Activated B cell treated with CpG ODN at 0.5 μM for 24 hours (primary cell): Measurements from ENCODE around the gene SCGB1A1. TPM values are rescaled to one million over a fixed set of nuclear protein-coding genes. Genes with fewer than 3 reads are reported as not detected.

Experiments
- ATAC-seq: fragments of 200-7000 bp; cut with Tn5 transposase; one replicate; pipeline ENCODE4 v1.10.0; 2021; ENCODE audit warnings: low read depth, mild to moderate bottlenecking, moderate library complexity
- CTCF ChIA-PET: fragments of 350-600 bp; sonication (Branson Sonifier 250); formaldehyde crosslinking; loops from one replicate; lab custom pipeline; 2021; ENCODE audit warnings: antibody characterized with exemption; lab: Charles Lee
- POLR2A ChIA-PET: fragments of 350-600 bp; sonication (Branson Sonifier 250); formaldehyde crosslinking; loops from one replicate; lab custom pipeline; 2021; ENCODE audit warnings: antibody characterized with exemption; lab: Charles Lee
- DNase-seq: peaks from one replicate; pipeline ENCODE4 v3.0.0; 2022
- H3K27ac Mint-ChIP-seq: one replicate; pipeline ENCODE4 v1.8.0; 2020; ENCODE audit warnings: mixed read lengths
- H3K27me3 Mint-ChIP-seq: one replicate; pipeline ENCODE4 v1.8.0; 2021; ENCODE audit warnings: mixed read lengths
- H3K36me3 Mint-ChIP-seq: one replicate; pipeline ENCODE4 v1.8.0; 2021; ENCODE audit warnings: low read depth, mixed read lengths
- H3K4me1 Mint-ChIP-seq: one replicate; pipeline ENCODE4 v1.8.0; 2021; ENCODE audit warnings: mixed read lengths
- H3K4me3 Mint-ChIP-seq: one replicate; pipeline ENCODE4 v1.8.0; 2020; ENCODE audit warnings: mild to moderate bottlenecking, mixed read lengths
- H3K9me3 Mint-ChIP-seq: one replicate; pipeline ENCODE4 v1.8.0; 2020; ENCODE audit warnings: mixed read lengths
- intact Hi-C: fragments of 100-400 bp; cut with micrococcal nuclease; formaldehyde crosslinking; loops from one replicate; pipeline ENCODE4 v1.15.1; 2024
- total RNA-seq: library from RNA; stranded (reverse); gene quantifications from 2 replicates; pipeline ENCODE4 v1.2.3, GENCODE V29; 2022
- TF ChIP-seq, protein P1 (sequence below): fragments of 200-600 bp; IDR thresholded peaks from one replicate; pipeline ENCODE4 v1.8.0; 2022; ENCODE audit warnings: antibody characterized with exemption, mild to moderate bottlenecking

SCGB1A1 gene
- total RNA-seq, 1 donor from 2014 or later = not detected

DNA sequence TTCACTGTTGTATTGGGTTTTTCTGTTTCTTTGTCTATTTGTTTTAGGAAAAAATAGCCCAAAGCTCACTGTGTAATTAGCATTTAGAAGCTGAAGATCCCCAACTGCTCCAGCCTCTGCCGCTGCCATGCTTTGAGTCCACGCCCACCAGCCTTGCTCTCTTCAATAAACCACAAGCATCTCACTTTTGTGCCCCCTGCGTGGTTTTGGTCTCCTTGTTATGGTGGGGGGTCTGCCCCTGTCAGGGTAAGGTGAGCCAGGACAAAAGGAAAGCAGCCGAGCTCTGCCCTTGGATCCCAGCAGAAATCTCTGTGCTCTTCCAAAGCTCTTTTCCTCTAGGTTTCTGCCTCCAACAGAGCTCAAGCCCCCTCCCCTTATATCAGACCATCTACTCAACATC is 4.2 kb downstream of the SCGB1A1 start:
- TF ChIP-seq, protein P1, sequence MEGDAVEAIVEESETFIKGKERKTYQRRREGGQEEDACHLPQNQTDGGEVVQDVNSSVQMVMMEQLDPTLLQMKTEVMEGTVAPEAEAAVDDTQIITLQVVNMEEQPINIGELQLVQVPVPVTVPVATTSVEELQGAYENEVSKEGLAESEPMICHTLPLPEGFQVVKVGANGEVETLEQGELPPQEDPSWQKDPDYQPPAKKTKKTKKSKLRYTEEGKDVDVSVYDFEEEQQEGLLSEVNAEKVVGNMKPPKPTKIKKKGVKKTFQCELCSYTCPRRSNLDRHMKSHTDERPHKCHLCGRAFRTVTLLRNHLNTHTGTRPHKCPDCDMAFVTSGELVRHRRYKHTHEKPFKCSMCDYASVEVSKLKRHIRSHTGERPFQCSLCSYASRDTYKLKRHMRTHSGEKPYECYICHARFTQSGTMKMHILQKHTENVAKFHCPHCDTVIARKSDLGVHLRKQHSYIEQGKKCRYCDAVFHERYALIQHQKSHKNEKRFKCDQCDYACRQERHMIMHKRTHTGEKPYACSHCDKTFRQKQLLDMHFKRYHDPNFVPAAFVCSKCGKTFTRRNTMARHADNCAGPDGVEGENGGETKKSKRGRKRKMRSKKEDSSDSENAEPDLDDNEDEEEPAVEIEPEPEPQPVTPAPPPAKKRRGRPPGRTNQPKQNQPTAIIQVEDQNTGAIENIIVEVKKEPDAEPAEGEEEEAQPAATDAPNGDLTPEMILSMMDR = no peak
- peaks cover 13% of the 10 kb centered on the region for H3K4me1 Mint-ChIP-seq
- DNase-seq (no peak), ATAC-seq (no peak)
- no peak overlapping the region for H3K4me3 Mint-ChIP-seq
- intact Hi-C loops = loop anchor here (10.0 kb wide), 1 partner anchor 342 kb away; the partner anchor contains the start of gene POLR2G
- no peaks in the 10 kb centered on the region for H3K9me3 Mint-ChIP-seq
- H3K36me3 Mint-ChIP-seq = no peaks in the 10 kb centered on the region
- POLR2A ChIA-PET = interaction anchor here (0.7 to 2.5 kb wide), 3 partner anchors 32 to 586 kb away, joined by 3 to 13 read pairs (median 8); partner anchors contain the start of gene TUT1
- CTCF ChIA-PET = interaction anchor here (2.8 to 5.6 kb wide), 3 partner anchors 120 to 169 kb away, joined by 23 to 161 read pairs (median 159); partner anchors contain the start of genes AHNAK and TUT1
- peaks cover 2% of the 10 kb centered on the region for H3K27me3 Mint-ChIP-seq
- no peak overlapping the region for H3K27ac Mint-ChIP-seq

DNA sequence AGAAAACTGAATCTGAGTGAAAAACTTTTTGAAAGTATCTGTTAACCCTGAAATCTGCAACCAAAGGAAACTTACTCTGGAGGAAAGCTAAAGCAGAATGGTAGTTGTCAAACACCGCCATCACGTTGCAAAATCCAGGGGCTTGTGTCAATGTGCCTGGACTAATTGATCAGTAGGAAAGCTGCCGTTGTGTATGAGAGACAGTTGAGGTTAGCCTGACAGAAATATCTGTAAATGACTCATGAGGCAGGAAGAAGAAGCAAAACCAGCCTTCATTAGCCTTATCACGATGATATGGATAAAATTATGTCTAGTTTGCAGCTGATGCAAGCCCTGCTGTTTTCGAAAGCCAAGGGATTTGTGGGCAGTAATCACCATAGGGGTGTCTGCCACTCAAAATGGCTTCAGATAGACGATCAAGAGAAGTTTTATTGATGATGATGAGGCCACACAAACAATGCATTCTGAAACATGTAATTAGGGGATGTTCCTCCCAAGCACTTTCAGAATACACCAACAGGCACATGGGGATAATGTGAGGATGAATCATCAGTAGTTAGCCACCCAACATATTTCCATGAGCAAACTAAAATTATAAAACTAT is 8.9 kb downstream of the SCGB1A1 start:
- peak; percentile 23 for ATAC-seq
- DNase-seq = no peak
- no peaks in the 10 kb centered on the region for H3K36me3 Mint-ChIP-seq
- ChIA-PET CTCF (interaction anchor here (3.5 to 5.6 kb wide), 2 partner anchors 115 to 131 kb away, joined by 14 to 161 read pairs; no protein-coding TSS in a partner anchor), POLR2A (interaction anchor here (0.9 to 1.3 kb wide), 3 partner anchors 9 to 124 kb away, joined by 3 to 5 read pairs (median 4); no protein-coding TSS in a partner anchor)
- intact Hi-C loops = loop anchor here (10.0 kb wide), 1 partner anchor 337 kb away; the partner anchor contains the start of gene POLR2G
- peak overlapping the region; percentile 57 for H3K27ac Mint-ChIP-seq
- H3K4me1 Mint-ChIP-seq = peaks cover 24% of the 10 kb centered on the region
- H3K4me3 Mint-ChIP-seq = peak overlapping the region; percentile 25
- H3K9me3 Mint-ChIP-seq = no peaks in the 10 kb centered on the region
- TF ChIP-seq, protein P1 = no peak
- H3K27me3 Mint-ChIP-seq = peaks cover 2% of the 10 kb centered on the region

DNA sequence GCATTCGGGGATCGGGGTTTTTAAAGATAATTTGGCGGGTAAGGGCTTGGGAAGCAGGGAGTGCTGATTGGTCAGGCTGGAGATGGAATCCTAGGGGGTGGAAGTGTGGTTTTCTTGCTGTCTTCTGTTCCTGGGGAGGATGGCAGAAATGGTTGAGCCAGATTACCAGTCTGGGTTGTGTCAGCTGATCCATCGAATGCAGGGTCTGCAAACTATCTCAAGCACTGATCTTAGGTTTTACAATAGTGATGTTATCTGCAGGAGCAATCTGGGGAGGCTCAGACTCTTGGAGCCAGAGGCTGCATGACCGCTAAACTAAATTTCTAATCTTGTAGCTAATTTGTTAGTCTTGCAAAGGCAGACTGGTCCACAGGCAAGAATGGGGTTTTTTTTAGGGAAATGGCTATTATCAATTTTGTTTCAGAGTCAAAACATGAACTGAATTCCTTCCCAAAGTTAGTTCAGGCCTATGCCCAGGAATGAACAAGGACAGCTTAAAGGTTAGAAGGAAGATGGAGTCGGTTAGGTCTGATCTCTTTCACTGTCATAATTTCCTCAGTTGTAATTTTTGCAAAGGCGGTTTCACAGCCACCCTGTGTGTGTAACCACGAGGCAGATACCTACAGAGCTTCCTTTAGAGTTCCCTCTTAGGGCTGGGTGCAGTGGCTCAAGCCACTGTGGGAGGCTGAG is 10.2 kb downstream of the SCGB1A1 start:
- ChIA-PET CTCF (interaction anchor here (0.6 to 3.5 kb wide), 2 partner anchors 114 to 319 kb away, joined by 3 to 14 read pairs; no protein-coding TSS in a partner anchor), POLR2A (interaction anchor here (0.6 to 0.7 kb wide), 3 partner anchors 9 to 280 kb away, joined by 3 read pairs; no protein-coding TSS in a partner anchor)
- no peaks in the 10 kb centered on the region for H3K36me3 Mint-ChIP-seq
- no peak for DNase-seq
- no peaks in the 10 kb centered on the region for H3K27me3 Mint-ChIP-seq
- peak overlapping the region; percentile 6 for H3K27ac Mint-ChIP-seq
- intact Hi-C loops = loop anchor here (10.0 kb wide), 1 partner anchor 336 kb away; the partner anchor contains the start of gene POLR2G
- H3K9me3 Mint-ChIP-seq = no peaks in the 10 kb centered on the region
- ATAC-seq = no peak
- H3K4me3 Mint-ChIP-seq = no peak overlapping the region
- TF ChIP-seq, protein P1 = no peak
- H3K4me1 Mint-ChIP-seq = peaks cover 37% of the 10 kb centered on the region

DNA sequence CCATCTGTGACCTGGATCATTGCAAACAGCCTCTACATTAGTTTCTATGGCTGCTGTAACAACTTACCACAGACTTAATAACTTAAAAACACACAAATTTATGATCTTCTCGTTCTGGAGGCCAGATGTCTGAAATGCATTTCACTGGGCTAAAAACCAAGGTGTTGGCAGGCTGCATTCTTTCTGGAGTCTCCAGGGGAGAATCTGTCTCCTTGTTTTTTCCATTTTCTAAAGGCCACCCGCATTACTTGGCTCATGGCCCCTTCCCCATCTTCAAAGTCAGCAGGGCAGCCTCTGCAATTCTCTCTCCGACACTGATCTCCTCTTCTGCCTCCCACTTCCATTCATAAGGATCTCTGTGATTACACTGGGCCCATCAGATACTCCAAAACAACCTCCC is 11.6 kb downstream of the SCGB1A1 start:
- intact Hi-C loops = no loop called here
- CTCF ChIA-PET = no interaction called here
- Mint-ChIP-seq H3K27ac (no peak overlapping the region), H3K9me3 (no peaks in the 10 kb centered on the region), H3K4me1 (peaks cover 39% of the 10 kb centered on the region), H3K4me3 (no peak overlapping the region), H3K27me3 (no peaks in the 10 kb centered on the region), H3K36me3 (no peaks in the 10 kb centered on the region)
- DNase-seq = no peak
- TF ChIP-seq, protein P1 = no peak
- ATAC-seq = no peak
- POLR2A ChIA-PET = no interaction called here
